MM.1S (cell line): ENCODE measurements around the gene CDC14A.

Experiments used
- DNase-seq: peaks from one replicate; pipeline ENCODE4 v3.0.0-alpha.2; 2015
- H2AFZ ChIP-seq: fragments of 300-600 bp; sonication (generic); 2 replicates; pipeline ENCODE4 v1.6.0; 2016; ENCODE audit warnings: antibody characterized with exemption, low read length
- H3F3A ChIP-seq: fragments of 300-600 bp; sonication (generic); 2 replicates; pipeline ENCODE4 v1.6.1; 2016; ENCODE audit warnings: mild to moderate bottlenecking, antibody characterized with exemption, low read length, moderate library complexity, mixed read lengths; ENCODE audit not compliant: insufficient read depth
- H3K27ac ChIP-seq: fragments of 300-600 bp; sonication (generic); 2 replicates; pipeline ENCODE4 v1.5.1; 2016; ENCODE audit warnings: mild to moderate bottlenecking, low read length
- H3K27me3 ChIP-seq: fragments of 300-600 bp; sonication (generic); replicated peaks from 2 replicates; pipeline ENCODE4 v1.6.0; 2016; ENCODE audit warnings: low read length; ENCODE audit not compliant: insufficient read depth
- H3K36me3 ChIP-seq: fragments of 300-600 bp; sonication (generic); replicated peaks from 2 replicates; pipeline ENCODE4 v1.6.1; 2016; ENCODE audit warnings: mild to moderate bottlenecking, low read length, mixed read lengths; ENCODE audit not compliant: insufficient read depth
- H3K4me1 ChIP-seq: fragments of 300-600 bp; sonication (generic); 2 replicates; pipeline ENCODE4 v1.6.1; 2016; ENCODE audit warnings: low read length, mixed read lengths
- H3K4me2 ChIP-seq: fragments of 300-600 bp; sonication (generic); 2 replicates; pipeline ENCODE4 v1.6.0; 2016; ENCODE audit warnings: low read depth, low read length
- H3K4me3 ChIP-seq: fragments of 300-600 bp; sonication (generic); 2 replicates; pipeline ENCODE4 v1.5.1; 2016; ENCODE audit warnings: low read length, mixed read lengths
- H3K79me2 ChIP-seq: fragments of 300-600 bp; sonication (generic); 2 replicates; pipeline ENCODE4 v1.6.1; 2016; ENCODE audit warnings: mixed run types, low read length, mixed read lengths
- H3K9ac ChIP-seq: fragments of 300-600 bp; sonication (generic); 2 replicates; pipeline ENCODE4 v1.6.1; 2016; ENCODE audit warnings: low read length, mixed read lengths
- H3K9me2 ChIP-seq: fragments of 300-600 bp; sonication (generic); replicated peaks from 2 replicates; pipeline ENCODE4 v1.6.1; 2016; ENCODE audit warnings: mild to moderate bottlenecking, low read length, mixed read lengths; ENCODE audit not compliant: insufficient read depth
- H3K9me3 ChIP-seq: fragments of 300-600 bp; sonication (generic); replicated peaks from 2 replicates; pipeline ENCODE4 v1.6.1; 2016; ENCODE audit warnings: mild to moderate bottlenecking, low read length, mixed read lengths; ENCODE audit not compliant: insufficient read depth
- H4K20me1 ChIP-seq: fragments of 300-600 bp; sonication (generic); 2 replicates; pipeline ENCODE4 v1.6.1; 2016; ENCODE audit warnings: mild to moderate bottlenecking, low read length, moderate library complexity, mixed read lengths; ENCODE audit not compliant: insufficient read depth
- EZH2 ChIP-seq: fragments of 300-600 bp; sonication (generic); optimal IDR thresholded peaks from 2 replicates; pipeline ENCODE3; 2017; ENCODE audit warnings: low read depth, mild to moderate bottlenecking, antibody characterized with exemption, low read length, mixed read lengths
- EZH2phosphoT487 ChIP-seq: fragments of 300-600 bp; sonication (generic); IDR thresholded peaks from 2 replicates; pipeline ENCODE4 v1.6.1; 2018; ENCODE audit warnings: antibody characterized with exemption, low read length
- TF ChIP-seq, protein P1 (sequence below): fragments of 300-600 bp; sonication (generic); IDR thresholded peaks from 2 replicates; pipeline ENCODE4 v1.5.1; 2016; ENCODE audit warnings: antibody characterized with exemption, low read length, mixed read lengths

The CDC14A gene

DNA sequence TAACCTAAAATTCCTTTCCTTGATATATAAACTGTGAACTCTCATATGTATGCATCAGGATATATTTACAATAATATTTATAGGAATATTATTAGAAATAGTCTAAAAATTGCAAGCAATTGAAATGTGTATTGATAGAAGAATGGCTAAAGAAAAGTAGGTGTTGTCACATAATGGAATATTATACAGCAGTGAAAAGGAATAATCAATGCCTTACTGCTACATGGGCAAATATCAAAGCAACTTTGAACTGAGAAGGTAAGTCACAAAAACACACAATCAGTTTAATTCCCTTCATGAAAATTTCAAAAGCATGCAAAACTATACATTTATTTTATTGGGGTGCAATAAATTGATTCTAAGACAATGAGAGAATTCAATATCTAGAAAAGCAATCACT lies 35.7 kb upstream of the CDC14A start:
- no peak overlapping the region for H3K9ac ChIP-seq
- H3K4me1 ChIP-seq: no peaks in the 10 kb centered on the region
- no peaks in the 10 kb centered on the region for H4K20me1 ChIP-seq
- no peaks in the 10 kb centered on the region for H3K9me3 ChIP-seq
- H3K27ac ChIP-seq: no peak overlapping the region
- H3K9me2 ChIP-seq: no peaks in the 10 kb centered on the region
- H3K4me3 ChIP-seq: no peak overlapping the region
- no peak for DNase-seq
- no peak overlapping the region for H3K4me2 ChIP-seq
- H3K36me3 ChIP-seq: no peaks in the 10 kb centered on the region
- no peaks in the 10 kb centered on the region for H3F3A ChIP-seq
- H3K27me3 ChIP-seq: no peaks in the 10 kb centered on the region
- TF ChIP-seq EZH2 (no peak), EZH2phosphoT487 (no peak)
- TF ChIP-seq, protein P1, sequence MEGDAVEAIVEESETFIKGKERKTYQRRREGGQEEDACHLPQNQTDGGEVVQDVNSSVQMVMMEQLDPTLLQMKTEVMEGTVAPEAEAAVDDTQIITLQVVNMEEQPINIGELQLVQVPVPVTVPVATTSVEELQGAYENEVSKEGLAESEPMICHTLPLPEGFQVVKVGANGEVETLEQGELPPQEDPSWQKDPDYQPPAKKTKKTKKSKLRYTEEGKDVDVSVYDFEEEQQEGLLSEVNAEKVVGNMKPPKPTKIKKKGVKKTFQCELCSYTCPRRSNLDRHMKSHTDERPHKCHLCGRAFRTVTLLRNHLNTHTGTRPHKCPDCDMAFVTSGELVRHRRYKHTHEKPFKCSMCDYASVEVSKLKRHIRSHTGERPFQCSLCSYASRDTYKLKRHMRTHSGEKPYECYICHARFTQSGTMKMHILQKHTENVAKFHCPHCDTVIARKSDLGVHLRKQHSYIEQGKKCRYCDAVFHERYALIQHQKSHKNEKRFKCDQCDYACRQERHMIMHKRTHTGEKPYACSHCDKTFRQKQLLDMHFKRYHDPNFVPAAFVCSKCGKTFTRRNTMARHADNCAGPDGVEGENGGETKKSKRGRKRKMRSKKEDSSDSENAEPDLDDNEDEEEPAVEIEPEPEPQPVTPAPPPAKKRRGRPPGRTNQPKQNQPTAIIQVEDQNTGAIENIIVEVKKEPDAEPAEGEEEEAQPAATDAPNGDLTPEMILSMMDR: no peak
- H3K79me2 ChIP-seq: no peaks in the 10 kb centered on the region
- no peak overlapping the region for H2AFZ ChIP-seq

DNA sequence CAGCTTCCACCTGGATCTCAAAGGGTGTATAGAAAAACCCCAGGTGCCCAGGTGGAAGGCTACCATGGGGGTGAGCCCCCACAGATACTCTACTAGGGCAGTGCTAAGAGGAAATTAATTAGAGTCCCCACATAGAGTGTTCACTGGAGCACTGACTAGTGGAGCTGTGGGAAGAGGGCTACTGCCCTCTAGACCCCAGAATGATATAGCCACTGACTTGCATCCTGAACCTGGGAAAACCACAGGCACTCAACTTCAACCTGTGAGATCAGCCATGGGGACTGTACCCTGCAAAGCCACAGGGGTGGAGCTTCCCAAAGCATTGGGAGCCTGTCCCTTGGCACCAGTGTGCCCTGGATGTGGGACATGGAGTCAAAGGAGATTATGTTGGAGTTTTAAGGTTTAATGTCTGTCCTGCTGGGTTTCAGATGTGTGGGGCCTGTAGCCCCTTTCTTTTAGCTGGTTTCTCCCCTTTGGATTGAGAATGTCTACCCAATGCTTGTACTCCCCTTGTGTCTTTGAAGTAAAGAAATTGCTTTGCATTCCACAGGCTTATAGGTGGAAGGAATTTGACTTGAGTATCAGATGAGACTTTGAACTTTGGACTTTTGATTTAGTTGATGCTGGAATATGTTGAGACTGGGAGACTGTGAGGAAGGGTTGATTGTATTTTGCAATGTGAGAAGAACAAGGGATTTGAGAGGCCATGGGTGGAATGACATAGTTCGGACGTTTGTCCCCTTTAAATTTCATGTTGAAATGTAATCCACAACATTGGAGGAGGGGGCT lies 31.8 kb upstream of the CDC14A start:
- no peaks in the 10 kb centered on the region for H3F3A ChIP-seq
- no peaks in the 10 kb centered on the region for H3K9me3 ChIP-seq
- H3K4me1 ChIP-seq: no peaks in the 10 kb centered on the region
- DNase-seq: no peak
- no peak overlapping the region for H3K27ac ChIP-seq
- H4K20me1 ChIP-seq: no peaks in the 10 kb centered on the region
- no peak overlapping the region for H3K9ac ChIP-seq
- H3K9me2 ChIP-seq: no peaks in the 10 kb centered on the region
- H3K36me3 ChIP-seq: no peaks in the 10 kb centered on the region
- H3K4me2 ChIP-seq: no peak overlapping the region
- H3K27me3 ChIP-seq: no peaks in the 10 kb centered on the region
- no peak overlapping the region for H2AFZ ChIP-seq
- no peak overlapping the region for H3K4me3 ChIP-seq
- H3K79me2 ChIP-seq: no peaks in the 10 kb centered on the region
- TF ChIP-seq EZH2phosphoT487 (no peak), EZH2 (no peak)
- TF ChIP-seq, protein P1: no peak

DNA sequence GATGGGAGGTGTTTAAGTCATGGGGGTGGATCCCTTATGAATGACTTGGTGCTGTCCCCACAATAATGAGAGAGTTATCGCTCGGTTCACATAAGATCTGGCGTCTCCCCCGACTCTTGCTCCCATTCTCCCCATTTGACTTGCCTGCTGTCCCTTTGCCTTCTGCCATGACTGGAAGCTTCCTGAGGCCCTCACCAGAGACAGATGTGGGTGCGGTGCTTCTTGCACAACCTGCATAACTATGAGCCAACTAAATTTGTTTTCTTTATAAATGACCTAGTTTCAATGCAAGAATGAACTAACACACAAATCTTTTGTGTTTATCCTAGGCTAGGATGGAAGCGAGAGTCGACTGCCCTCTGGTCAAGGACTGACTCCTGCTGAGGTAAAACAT lies 31.2 kb upstream of the CDC14A start:
- Histone ChIP-seq H3K4me3 (no peak overlapping the region), H3K9me2 (no peaks in the 10 kb centered on the region), H3K9me3 (no peaks in the 10 kb centered on the region), H3K4me1 (no peaks in the 10 kb centered on the region), H4K20me1 (no peaks in the 10 kb centered on the region), H3K36me3 (no peaks in the 10 kb centered on the region), H3K27me3 (no peaks in the 10 kb centered on the region), H3K9ac (no peak overlapping the region), H3K4me2 (no peak overlapping the region), H3F3A (no peaks in the 10 kb centered on the region), H3K79me2 (no peaks in the 10 kb centered on the region), H3K27ac (no peak overlapping the region), H2AFZ (no peak overlapping the region)
- DNase-seq: no peak
- no peak for TF ChIP-seq EZH2phosphoT487
- TF ChIP-seq EZH2: no peak
- TF ChIP-seq, protein P1: no peak
